Endothelial cell of umbilical vein (primary cell): ENCODE measurements around the gene SMCO2. TPM values are rescaled to one million over a fixed set of nuclear protein-coding genes. Genes with fewer than 3 reads are reported as not detected.

ENCODE experiments used
- BruUV-seq: library from RNA; stranded (reverse); fragments of 400-500 nt; replicated peaks from 2 replicates; lab custom pipeline; 2021; lab: Mats Ljungman, UMichigan
- CTCF ChIA-PET: fragments of 300-600, 350-600 bp; sonication (Branson Sonifier 250); formaldehyde crosslinking; loops from one replicate; lab custom pipeline; 2021; ENCODE audit warnings: antibody characterized with exemption, inconsistent platforms; lab: Charles Lee
- POLR2A ChIA-PET: fragments of 300-600, 350-600 bp; sonication (Branson Sonifier 250); formaldehyde crosslinking; loops from one replicate; lab custom pipeline; 2021; ENCODE audit warnings: antibody characterized with exemption, inconsistent platforms; lab: Charles Lee
- DNase-seq: peaks from one replicate; pipeline ENCODE4 v3.0.0-alpha.2; 2011; ENCODE audit warnings: low read depth, low spot score
- FAIRE-seq: peaks from 2 replicates; lab custom pipeline; 2011; peaks lifted over from hg19 to GRCh38; lab: Jason Lieb, UNC
- H2AFZ ChIP-seq: 2 replicates; pipeline ENCODE4 v1.6.0; 2012; ENCODE audit warnings: low read depth, low read length, control low read depth, inconsistent platforms
- H3K27ac ChIP-seq: 2 replicates; pipeline ENCODE4 v1.5.1; 2011; ENCODE audit warnings: low read depth, mild to moderate bottlenecking, control low read depth, low read length, moderate library complexity; ENCODE audit not compliant: insufficient read depth
- H3K27me3 ChIP-seq, 2 experiments: 2 replicates each; pipeline versions ENCODE4 v1.6.0 to v1.6.1; 2011; ENCODE audit warnings: low read length in 2 of 2, mixed read lengths in 1 of 2; ENCODE audit not compliant: control insufficient read depth in 2 of 2, insufficient read depth in 2 of 2
- H3K36me3 ChIP-seq, 2 experiments: 2 replicates in 1 of 2; 3 replicates in 1 of 2; pipeline ENCODE4 v1.5.1; 2011; ENCODE audit warnings: low read length in 2 of 2, mild to moderate bottlenecking in 1 of 2, moderate library complexity in 1 of 2; ENCODE audit not compliant: control insufficient read depth in 2 of 2, insufficient read depth in 2 of 2; ENCODE audit errors: extremely low read depth in 1 of 2
- H3K4me1 ChIP-seq: 3 replicates; pipeline ENCODE4 v1.5.1; 2011; ENCODE audit warnings: mild to moderate bottlenecking, low read length; ENCODE audit not compliant: control insufficient read depth, insufficient read depth; ENCODE audit errors: extremely low read depth
- H3K4me2 ChIP-seq: 2 replicates; pipeline ENCODE4 v1.6.1; 2011; ENCODE audit warnings: low read length, control low read depth, mixed read lengths; ENCODE audit not compliant: insufficient read depth
- H3K4me3 ChIP-seq, 3 experiments: fragments of 200-600 bp in 1 of 3; sonication (generic), shearing (Covaris generic) in 1 of 3; replicated peaks in 1 of 3; 2 replicates each; pipeline ENCODE4 v1.5.1; 2011 to 2016; ENCODE audit warnings: control low read depth in 3 of 3, low read length in 3 of 3, mild to moderate bottlenecking in 2 of 3, inconsistent platforms in 1 of 3, low read depth in 1 of 3, moderate library complexity in 1 of 3; ENCODE audit not compliant: insufficient read depth in 1 of 3
- H3K79me2 ChIP-seq: 2 replicates; pipeline ENCODE4 v1.6.0; 2012; ENCODE audit warnings: low read length, inconsistent platforms; ENCODE audit not compliant: control insufficient read depth, insufficient read depth
- H3K9ac ChIP-seq: replicated peaks from 2 replicates; pipeline ENCODE3; 2011; ENCODE audit warnings: low read length, control low read depth; ENCODE audit not compliant: insufficient read depth; ENCODE audit errors: extremely low read depth
- H3K9me1 ChIP-seq: replicated peaks from 3 replicates; pipeline ENCODE4 v1.6.0; 2011; ENCODE audit warnings: mild to moderate bottlenecking, low read length; ENCODE audit not compliant: control insufficient read depth, insufficient read depth; ENCODE audit errors: extremely low read depth
- H3K9me3 ChIP-seq: replicated peaks from 2 replicates; pipeline ENCODE4 v1.5.1; 2012; ENCODE audit warnings: low read length, inconsistent platforms; ENCODE audit not compliant: control insufficient read depth, insufficient read depth
- H4K20me1 ChIP-seq: replicated peaks from 2 replicates; pipeline ENCODE3; 2011; ENCODE audit warnings: mild to moderate bottlenecking, low read length; ENCODE audit not compliant: control insufficient read depth, insufficient read depth; ENCODE audit errors: extremely low read depth
- EZH2 ChIP-seq: IDR thresholded peaks from 2 replicates; pipeline ENCODE4 v1.6.1; 2012; ENCODE audit warnings: borderline replicate concordance, low read depth, mild to moderate bottlenecking, moderate library complexity, low read length, inconsistent platforms; ENCODE audit not compliant: severe bottlenecking
- FOS ChIP-seq: IDR thresholded peaks from 2 replicates; pipeline ENCODE4 v1.6.1; 2011; ENCODE audit warnings: mild to moderate bottlenecking, low read length, moderate library complexity, borderline replicate concordance; ENCODE audit not compliant: insufficient read depth
- GATA2 ChIP-seq: IDR thresholded peaks from 2 replicates; pipeline ENCODE4 v1.7.0; 2011; ENCODE audit warnings: low read depth, mild to moderate bottlenecking, moderate library complexity, mixed read lengths, low read length; ENCODE audit not compliant: insufficient read length, insufficient read depth
- JUN ChIP-seq: IDR thresholded peaks from 2 replicates; pipeline ENCODE4 v1.6.1; 2011; ENCODE audit warnings: borderline replicate concordance, low read depth; ENCODE audit not compliant: insufficient read length, insufficient read depth
- MYC ChIP-seq: IDR thresholded peaks from one replicate; pipeline ENCODE4 v1.6.1; 2011; ENCODE audit warnings: mild to moderate bottlenecking, low read depth, low read length
- POLR2A ChIP-seq: IDR thresholded peaks from 2 replicates; pipeline ENCODE4 v1.6.1; 2012; ENCODE audit warnings: low read depth, mild to moderate bottlenecking, control low read depth, low read length
- POLR2AphosphoS5 ChIP-seq: IDR thresholded peaks from 2 replicates; pipeline ENCODE4 v1.6.1; 2012; ENCODE audit warnings: low read depth, mild to moderate bottlenecking, control low read depth, low read length, moderate library complexity; ENCODE audit not compliant: insufficient read depth
- dilution Hi-C: fragments of 300-500 bp; cut with MboI; formaldehyde crosslinking; loops from one replicate; pipeline ENCODE4 v1.15.0; 2019; ENCODE audit warnings: low sequenced_read_pairs; ENCODE audit not compliant: extremely low pct_ligation_motif_present
- intact Hi-C: fragments of 100-400 bp; cut with micrococcal nuclease; formaldehyde crosslinking; loops from one replicate; pipeline ENCODE4 v1.10.0; 2022
- polyA plus RNA-seq, 4 experiments: library from polyadenylated mRNA; depleted of rRNA in 3 of 4; stranded (reverse) in 3 of 4; unstranded in 1 of 4; fragments of >200 nt; gene quantifications; 2 replicates each; pipeline versions ENCODE4 v1.2.1 to v1.2.3, GENCODE V29; 2011 to 2012; ENCODE audit warnings: missing spikeins in 1 of 4
- total RNA-seq: library from RNA; stranded (reverse); gene quantifications from 2 replicates; pipeline ENCODE4 v1.2.3, GENCODE V29; 2021
- TF ChIP-seq, protein P1 (sequence below), 2 donors: IDR thresholded peaks; 1 replicate in 1 of 2; 2 replicates in 1 of 2; pipeline ENCODE4 v1.5.1; 2011; ENCODE audit warnings: low read length in 2 of 2, mild to moderate bottlenecking in 2 of 2, moderate library complexity in 2 of 2, control low read depth in 1 of 2, inconsistent platforms in 1 of 2, low read depth in 1 of 2; ENCODE audit not compliant: insufficient read depth in 1 of 2; ENCODE audit errors: extremely low read depth in 1 of 2
- TF ChIP-seq, protein P2 (sequence below): IDR thresholded peaks from 2 replicates; pipeline ENCODE4 v1.6.1; 2011; ENCODE audit not compliant: insufficient read depth, insufficient read length

The SMCO2 gene
- total and polyA plus RNA-seq, 2 donors (not counting 3 experiments of a cell fraction or from before 2014, with no cell fraction given) = 0.33 to 0.49 TPM

DNA sequence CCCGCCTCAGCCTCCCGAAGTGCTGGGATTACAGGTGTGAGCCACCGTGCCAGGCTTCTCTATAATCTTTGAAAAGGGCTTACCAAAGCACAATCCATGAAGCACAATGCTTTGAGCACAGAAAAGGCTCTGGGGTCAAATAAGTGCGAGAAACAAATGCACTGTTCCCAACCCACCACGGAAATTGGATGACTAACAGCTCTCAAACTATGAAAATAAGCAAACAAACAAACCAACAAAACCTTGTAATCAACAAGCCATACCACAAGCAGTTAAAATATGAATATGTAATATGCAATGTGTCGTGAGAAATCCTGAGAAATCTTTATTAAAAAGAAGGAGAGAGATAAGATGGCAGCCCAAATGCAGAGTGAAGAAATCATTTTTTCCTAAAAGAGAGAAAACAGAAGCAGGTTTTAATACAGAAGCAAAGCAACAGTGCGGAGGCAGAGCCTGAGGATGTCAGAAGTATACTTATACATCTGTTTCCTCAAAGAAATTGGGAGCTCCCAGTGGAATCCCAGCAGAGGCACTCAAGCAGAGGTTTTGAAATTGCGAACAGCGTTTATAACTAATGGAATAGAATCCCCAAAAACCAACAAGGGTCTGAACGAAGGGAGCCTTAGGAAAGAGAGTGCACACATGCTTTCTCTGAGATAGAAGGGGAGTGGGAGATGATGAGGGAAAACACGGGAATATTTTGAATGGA, 17.1 kb downstream of the SMCO2 start:
- Histone ChIP-seq H3K4me3 (no peak overlapping the region), H3K79me2 (no peaks in the 10 kb centered on the region), H3K4me2 (no peak overlapping the region), H3K36me3 (no peaks in the 10 kb centered on the region), H3K9ac (no peak overlapping the region), H3K4me1 (peaks cover 40% of the 10 kb centered on the region), H3K27me3 (no peaks in the 10 kb centered on the region), H2AFZ (no peak overlapping the region), H3K9me3 (no peaks in the 10 kb centered on the region), H4K20me1 (no peaks in the 10 kb centered on the region), H3K27ac (no peak overlapping the region), H3K9me1 (no peaks in the 10 kb centered on the region)
- DNase-seq = peak; percentile 16
- dilution Hi-C loops (no loop called here), intact Hi-C loops (loop anchor here (5.0 kb wide), 1 partner anchor 154 kb away; no protein-coding TSS in a partner anchor)
- FAIRE-seq = no peak
- no TSS peak for BruUV-seq
- no peak for TF ChIP-seq POLR2A
- TF ChIP-seq, protein P1, sequence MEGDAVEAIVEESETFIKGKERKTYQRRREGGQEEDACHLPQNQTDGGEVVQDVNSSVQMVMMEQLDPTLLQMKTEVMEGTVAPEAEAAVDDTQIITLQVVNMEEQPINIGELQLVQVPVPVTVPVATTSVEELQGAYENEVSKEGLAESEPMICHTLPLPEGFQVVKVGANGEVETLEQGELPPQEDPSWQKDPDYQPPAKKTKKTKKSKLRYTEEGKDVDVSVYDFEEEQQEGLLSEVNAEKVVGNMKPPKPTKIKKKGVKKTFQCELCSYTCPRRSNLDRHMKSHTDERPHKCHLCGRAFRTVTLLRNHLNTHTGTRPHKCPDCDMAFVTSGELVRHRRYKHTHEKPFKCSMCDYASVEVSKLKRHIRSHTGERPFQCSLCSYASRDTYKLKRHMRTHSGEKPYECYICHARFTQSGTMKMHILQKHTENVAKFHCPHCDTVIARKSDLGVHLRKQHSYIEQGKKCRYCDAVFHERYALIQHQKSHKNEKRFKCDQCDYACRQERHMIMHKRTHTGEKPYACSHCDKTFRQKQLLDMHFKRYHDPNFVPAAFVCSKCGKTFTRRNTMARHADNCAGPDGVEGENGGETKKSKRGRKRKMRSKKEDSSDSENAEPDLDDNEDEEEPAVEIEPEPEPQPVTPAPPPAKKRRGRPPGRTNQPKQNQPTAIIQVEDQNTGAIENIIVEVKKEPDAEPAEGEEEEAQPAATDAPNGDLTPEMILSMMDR (IDR thresholded peaks at IDR 0.05; ENCODE audit: extremely low read depth in 1 of 2, insufficient read depth in 1 of 2, low read depth in 1 of 2, low read length in 2 of 2) = no peak
- no peak for TF ChIP-seq FOS
- no peak for TF ChIP-seq MYC
- TF ChIP-seq, protein P2, sequence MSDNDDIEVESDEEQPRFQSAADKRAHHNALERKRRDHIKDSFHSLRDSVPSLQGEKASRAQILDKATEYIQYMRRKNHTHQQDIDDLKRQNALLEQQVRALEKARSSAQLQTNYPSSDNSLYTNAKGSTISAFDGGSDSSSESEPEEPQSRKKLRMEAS = no peak
- TF ChIP-seq GATA2 = no peak
- TF ChIP-seq POLR2AphosphoS5 = no peak
- no peak for TF ChIP-seq JUN
- TF ChIP-seq EZH2 = no peak
- ChIA-PET CTCF (interaction anchor here (1.0 to 1.3 kb wide), 3 partner anchors 29 to 101 kb away, joined by 3 to 4 read pairs (median 3); no protein-coding TSS in a partner anchor), POLR2A (interaction anchor here (3.3 kb wide), 1 partner anchor 60 kb away, joined by 13 read pairs; the partner anchor contains the start of gene PPFIBP1)
